Omental fat pad (tissue), 4 donors: ENCODE data around the gene ZNF528. TPM values are rescaled to one million over a fixed set of nuclear protein-coding genes. Genes with fewer than 3 reads are reported as not detected.

Experiments
- ATAC-seq: fragments of 150-250 bp; one replicate; pipeline ENCODE4 v1.9.1; 2016; ENCODE audit warnings: mild to moderate bottlenecking, moderate library complexity; ENCODE audit not compliant: low FRiP score
- DNase-seq: peaks from one replicate; pipeline ENCODE4 v3.0.0-alpha.2; 2019; ENCODE audit warnings: low spot score
- CTCF ChIP-seq, 3 donors: fragments of 450-650 bp; IDR thresholded peaks; one replicate each; pipeline ENCODE4 v1.5.1; 2016 to 2017; ENCODE audit warnings: antibody characterized with exemption in 3 of 3, mild to moderate bottlenecking in 3 of 3, moderate library complexity in 2 of 3
- total RNA-seq, 4 donors: library from RNA; depleted of rRNA; stranded (reverse); fragments of >200 nt; gene quantifications; one replicate each; pipeline ENCODE4 v1.1.0, GENCODE V29; 2016

ZNF528 gene
- 10 to 100 TPM in 3 of 4 donors, 1 to 10 TPM in 1; 8.0 to 29.2 (median 11.9) TPM for total RNA-seq

GRCh38 chr19:52397310-52398080 is at the start of gene ZNF528:
TSS of gene ZNF528 (plus strand) at chr19:52397849. CDS start at chr19:52402014, 4,165 bp downstream.
- no peak for TF ChIP-seq CTCF (IDR thresholded peaks at IDR 0.05)
- peak; percentile 90 for ATAC-seq
- DNase-seq: peak; percentile 99

- ATAC-seq (no peak), DNase-seq (no peak)
- TF ChIP-seq CTCF (IDR thresholded peaks at IDR 0.05): no peak
Measured at GRCh38 chr19:52351512-52351911, 46.1 kb upstream of the ZNF528 start.

GRCh38 chr19:52366414-52366824 is 31.2 kb upstream of the ZNF528 start:
- DNase-seq: no peak
- no peak for ATAC-seq
- TF ChIP-seq CTCF (IDR thresholded peaks at IDR 0.05): no peak

GRCh38 chr19:52369559-52370340 is 27.9 kb upstream of the ZNF528 start, which contains the start of gene ZNF880:
TSS of gene ZNF880 (plus strand) at chr19:52369923. CDS start at chr19:52369966, 43 bp downstream.
- ATAC-seq (peak; percentile 96), DNase-seq (peak; percentile 95)
- TF ChIP-seq CTCF (IDR thresholded peaks at IDR 0.05): no peak

- no peak for TF ChIP-seq CTCF (IDR thresholded peaks at IDR 0.05)
- no peak for ATAC-seq
- DNase-seq: no peak
Measured at GRCh38 chr19:52370341-52370710, 27.3 kb upstream of the ZNF528 start.

- DNase-seq (no peak), ATAC-seq (no peak)
- no peak for TF ChIP-seq CTCF (IDR thresholded peaks at IDR 0.05)
Measured at GRCh38 chr19:52391135-52391534, 6.5 kb upstream of the ZNF528 start.
